ENCODE data around the gene CCL4. TPM values are rescaled to one million over a fixed set of nuclear protein-coding genes. Genes with fewer than 3 reads are reported as not detected.
"Not testable (repeated sequence)": the region's sequence is repeated elsewhere in the genome, so short reads cannot be mapped to it uniquely, and the experiment has no call there.

The CCL4 gene
- total RNA-seq, 1 donor from 2014 or later: not detected

- H3K27me3 Mint-ChIP-seq (ENCODE audit: low read depth): peaks cover 35% of the 10 kb centered on the region
- no peak for DNase-seq (ENCODE audit: low spot score in 2 of 2, unreplicated experiment in 2 of 2)
- H3K36me3 Mint-ChIP-seq: no peaks in the 10 kb centered on the region
- H3K9me3 Mint-ChIP-seq: peaks cover 14% of the 10 kb centered on the region
- TF ChIP-seq CTCF (IDR thresholded peaks at IDR 0.05; ENCODE audit: unreplicated experiment): no peak
- peaks cover 5% of the 10 kb centered on the region for H3K4me1 Mint-ChIP-seq
- H3K4me3 Mint-ChIP-seq: no peak overlapping the region
- no peak overlapping the region for H3K27ac Mint-ChIP-seq
Measured at GRCh38 chr17:36112572-36112971, 8.9 kb downstream of the CCL4 start.

- peaks cover 29% of the 10 kb centered on the region for H3K27me3 Mint-ChIP-seq (ENCODE audit: low read depth)
- peaks cover 14% of the 10 kb centered on the region for H3K9me3 Mint-ChIP-seq
- H3K4me3 Mint-ChIP-seq; H3K27ac Mint-ChIP-seq; H3K4me1 Mint-ChIP-seq; DNase-seq (ENCODE audit: low spot score in 2 of 2, unreplicated experiment in 2 of 2); H3K36me3 Mint-ChIP-seq: not testable (repeated sequence)
Measured at GRCh38 chr17:36113131-36113530, 9.5 kb downstream of the CCL4 start.

- DNase-seq (ENCODE audit: low spot score in 2 of 2, unreplicated experiment in 2 of 2); H3K27ac Mint-ChIP-seq: not testable (repeated sequence)
- peaks cover 14% of the 10 kb centered on the region for H3K9me3 Mint-ChIP-seq
Measured at GRCh38 chr17:36114971-36115648, 11.5 kb downstream of the CCL4 start.

GRCh38 chr17:36115649-36115977, 12.0 kb downstream of the CCL4 start:
- DNase-seq (ENCODE audit: low spot score in 2 of 2, unreplicated experiment in 2 of 2); H3K36me3 Mint-ChIP-seq; H3K4me1 Mint-ChIP-seq; H3K27ac Mint-ChIP-seq; H3K4me3 Mint-ChIP-seq: not testable (repeated sequence)
- peaks cover 13% of the 10 kb centered on the region for H3K27me3 Mint-ChIP-seq (ENCODE audit: low read depth)
- H3K9me3 Mint-ChIP-seq: peaks cover 14% of the 10 kb centered on the region

More at GRCh38 chr17:36114971-36115648, 11.5 kb downstream of the CCL4 start:
- not testable (repeated sequence) for H3K4me1 Mint-ChIP-seq, H3K36me3 Mint-ChIP-seq, H3K4me3 Mint-ChIP-seq
- peaks cover 13% of the 10 kb centered on the region for H3K27me3 Mint-ChIP-seq (ENCODE audit: low read depth)

- H3K9me3 Mint-ChIP-seq: peaks cover 5% of the 10 kb centered on the region
- H3K4me1 Mint-ChIP-seq: peaks cover 9% of the 10 kb centered on the region
- no peak for DNase-seq (ENCODE audit: low spot score in 2 of 2, unreplicated experiment in 2 of 2)
- no peak overlapping the region for H3K4me3 Mint-ChIP-seq
- no peaks in the 10 kb centered on the region for H3K36me3 Mint-ChIP-seq
- no peak overlapping the region for H3K27ac Mint-ChIP-seq
- TF ChIP-seq CTCF (IDR thresholded peaks at IDR 0.05; ENCODE audit: unreplicated experiment): no peak
- peaks cover 17% of the 10 kb centered on the region for H3K27me3 Mint-ChIP-seq (ENCODE audit: low read depth)
Measured at GRCh38 chr17:36117505-36118382, 14.1 kb downstream of the CCL4 start.

- peaks cover 9% of the 10 kb centered on the region for H3K4me1 Mint-ChIP-seq
- peaks cover 4% of the 10 kb centered on the region for H3K9me3 Mint-ChIP-seq
- no peak overlapping the region for H3K27ac Mint-ChIP-seq
- H3K27me3 Mint-ChIP-seq (ENCODE audit: low read depth): peaks cover 20% of the 10 kb centered on the region
- no peak for TF ChIP-seq CTCF (IDR thresholded peaks at IDR 0.05; ENCODE audit: unreplicated experiment)
- no peak overlapping the region for H3K4me3 Mint-ChIP-seq
- no peak for DNase-seq (ENCODE audit: low spot score in 2 of 2, unreplicated experiment in 2 of 2)
- H3K36me3 Mint-ChIP-seq: no peaks in the 10 kb centered on the region
Measured at GRCh38 chr17:36118477-36119353, 15.1 kb downstream of the CCL4 start.
